ENCODE data around the gene TH. TPM values are rescaled to one million over a fixed set of nuclear protein-coding genes. Genes with fewer than 3 reads are reported as not detected.

Gene TH
- polyA plus RNA-seq, 2 of the 4 experiments (the other 2 are of a cell fraction), result not detected

- H3K4me2 ChIP-seq, result no peak overlapping the region
- H3K4me1 ChIP-seq, result no peaks in the 10 kb centered on the region
- no peaks in the 10 kb centered on the region for H3K9me3 ChIP-seq
- ChIA-PET POLR2A (no interaction called here), CTCF (interaction anchor here (0.5 to 25.5 kb wide), 12 partner anchors 5 to 559 kb away, joined by 3 to 1333 read pairs (median 228); partner anchors contain the start of genes INS, MRPL23 and TH)
- FAIRE-seq, result no peak
- no peak for DNase-seq (ENCODE audit: low read depth in 1 of 2, low spot score in 1 of 2)
- H3K4me3 ChIP-seq, result no peak overlapping the region
- no peak for TF ChIP-seq NFE2L2 (conservative IDR thresholded peaks at IDR 0.05; ENCODE audit: low read length)
- no peak for TF ChIP-seq ZFP36 (IDR thresholded peaks at IDR 0.05; ENCODE audit: borderline replicate concordance, partially characterized antibody)
- TF ChIP-seq KDM5A (IDR thresholded peaks at IDR 0.05), result no peak
- TF ChIP-seq RARB (CRISPR knock-in tag; IDR thresholded peaks at IDR 0.05), result no peak
- no peak for TF ChIP-seq EP300 (IDR thresholded peaks at IDR 0.05)
- no peak for TF ChIP-seq ESRRA (IDR thresholded peaks at IDR 0.05; ENCODE audit: borderline replicate concordance, low read length)
- no peak for TF ChIP-seq HOXA7 (CRISPR knock-in tag; IDR thresholded peaks at IDR 0.05)
- no peak for ATAC-seq
- H3K27ac ChIP-seq, result no peak overlapping the region
- whole genome bisulfite sequencing (ENCODE audit: missing lambda C conversion rate), result 53% methylated on average over 19 of the region's 36 CpGs
These were observed 11.8 kb downstream of the TH start for GRCh38 chr11:2159536-2160413.

- FAIRE-seq (no peak), ATAC-seq (no peak), DNase-seq (ENCODE audit: low read depth in 1 of 2, low spot score in 1 of 2) (no peak)
- ChIA-PET POLR2A (no interaction called here), CTCF (interaction anchor here (0.7 to 25.5 kb wide), 14 partner anchors 6 to 559 kb away, joined by 3 to 1333 read pairs (median 218); partner anchors contain the start of genes INS, MRPL23, SYT8 and TH)
- WGBS (ENCODE audit: missing lambda C conversion rate), result 71% methylated on average over 6 of the region's 10 CpGs
- H3K9me3 ChIP-seq, result no peaks in the 10 kb centered on the region
- H3K4me2 ChIP-seq, result no peak overlapping the region
- H3K4me1 ChIP-seq, result no peaks in the 10 kb centered on the region
- H3K4me3 ChIP-seq, result no peak overlapping the region
- TF ChIP-seq HOXB5 (CRISPR knock-in tag; IDR thresholded peaks at IDR 0.05) (no peak), MAFK (IDR thresholded peaks at IDR 0.05; ENCODE audit: partially characterized antibody) (no peak), BHLHE40 (IDR thresholded peaks at IDR 0.05; ENCODE audit: low read depth, low read length) (no peak), HOXA7 (CRISPR knock-in tag; IDR thresholded peaks at IDR 0.05) (no peak), HES2 (IDR thresholded peaks at IDR 0.05) (no peak), RCOR1 (IDR thresholded peaks at IDR 0.05; ENCODE audit: low read depth, low read length) (no peak), MAX (IDR thresholded peaks at IDR 0.05) (no peak), SMC3 (IDR thresholded peaks at IDR 0.05) (no peak), USF2 (IDR thresholded peaks at IDR 0.05) (no peak), ZFP36 (IDR thresholded peaks at IDR 0.05; ENCODE audit: borderline replicate concordance, partially characterized antibody) (no peak), POLR2AphosphoS2 (conservative IDR thresholded peaks at IDR 0.05; ENCODE audit: low read length) (no peak), ZC3H11A (IDR thresholded peaks at IDR 0.05) (no peak), NFE2L2 (conservative IDR thresholded peaks at IDR 0.05; ENCODE audit: low read length) (no peak), CHD4 (IDR thresholded peaks at IDR 0.05; ENCODE audit: borderline replicate concordance) (no peak)
- no peak overlapping the region for H3K27ac ChIP-seq
These were observed 12.6 kb downstream of the TH start for GRCh38 chr11:2158966-2159365.

- Histone ChIP-seq H3K4me3 (no peak overlapping the region), H3K4me2 (no peak overlapping the region), H3K4me1 (no peaks in the 10 kb centered on the region), H3K9me3 (no peaks in the 10 kb centered on the region), H3K27ac (no peak overlapping the region)
- DNase-seq (ENCODE audit: low read depth in 1 of 2, low spot score in 1 of 2) (no peak), FAIRE-seq (no peak), ATAC-seq (no peak)
- 70% methylated on average over 5 of the region's 13 CpGs for WGBS (ENCODE audit: missing lambda C conversion rate)
- POLR2A ChIA-PET, result no interaction called here
- CTCF ChIA-PET, result interaction anchor here (0.7 to 25.5 kb wide), 16 partner anchors 6 to 582 kb away, joined by 3 to 1333 read pairs (median 104); partner anchors contain the start of genes INS, MRPL23, SYT8 and TH
- TF ChIP-seq HOXB5 (CRISPR knock-in tag; IDR thresholded peaks at IDR 0.05) (no peak), JUNB (IDR thresholded peaks at IDR 0.05) (no peak), CHD4 (IDR thresholded peaks at IDR 0.05; ENCODE audit: borderline replicate concordance) (no peak), CHD2 (IDR thresholded peaks at IDR 0.05; ENCODE audit: low read length, partially characterized antibody) (no peak), HEYL (CRISPR knock-in tag; IDR thresholded peaks at IDR 0.05) (no peak), JUN (IDR thresholded peaks at IDR 0.05) (no peak), ZFP36 (IDR thresholded peaks at IDR 0.05; ENCODE audit: borderline replicate concordance, partially characterized antibody) (no peak), REST (IDR thresholded peaks at IDR 0.05) (no peak), E2F6 (IDR thresholded peaks at IDR 0.05; ENCODE audit: borderline replicate concordance, low read depth) (no peak), KDM1A (IDR thresholded peaks at IDR 0.05; ENCODE audit: low read depth) (no peak), EHF (CRISPR knock-in tag; IDR thresholded peaks at IDR 0.05) (no peak), ATOH8 (CRISPR knock-in tag; IDR thresholded peaks at IDR 0.05; ENCODE audit: low read depth) (no peak), POLR2AphosphoS2 (conservative IDR thresholded peaks at IDR 0.05; ENCODE audit: low read length) (no peak)
These were observed 13.3 kb downstream of the TH start for GRCh38 chr11:2158296-2158737.

Measured in A549 (cell line).